Gastrocnemius medialis (tissue), 4 donors: ENCODE measurements around the gene WFDC9.

Source experiments
- POLR2A ChIP-seq, 2 donors: fragments of 450-650 bp; IDR thresholded peaks; one replicate each; pipeline ENCODE4 v1.6.1; 2017; ENCODE audit warnings: antibody characterized with exemption in 2 of 2, mild to moderate bottlenecking in 2 of 2, moderate library complexity in 2 of 2
- TF ChIP-seq, protein P1 (sequence below), 5 experiments: fragments of 450-650 bp in 3 of 5; fragments of 200-600 bp in 2 of 5; sonication (generic) in 2 of 5; IDR thresholded peaks in 4 of 5; conservative IDR thresholded peaks in 1 of 5; 1 replicate in 4 of 5; 2 replicates in 1 of 5; pipeline ENCODE4 v1.5.1; 2016 to 2019; ENCODE audit warnings: antibody characterized with exemption in 5 of 5, mild to moderate bottlenecking in 3 of 5, moderate library complexity in 3 of 5

DNA sequence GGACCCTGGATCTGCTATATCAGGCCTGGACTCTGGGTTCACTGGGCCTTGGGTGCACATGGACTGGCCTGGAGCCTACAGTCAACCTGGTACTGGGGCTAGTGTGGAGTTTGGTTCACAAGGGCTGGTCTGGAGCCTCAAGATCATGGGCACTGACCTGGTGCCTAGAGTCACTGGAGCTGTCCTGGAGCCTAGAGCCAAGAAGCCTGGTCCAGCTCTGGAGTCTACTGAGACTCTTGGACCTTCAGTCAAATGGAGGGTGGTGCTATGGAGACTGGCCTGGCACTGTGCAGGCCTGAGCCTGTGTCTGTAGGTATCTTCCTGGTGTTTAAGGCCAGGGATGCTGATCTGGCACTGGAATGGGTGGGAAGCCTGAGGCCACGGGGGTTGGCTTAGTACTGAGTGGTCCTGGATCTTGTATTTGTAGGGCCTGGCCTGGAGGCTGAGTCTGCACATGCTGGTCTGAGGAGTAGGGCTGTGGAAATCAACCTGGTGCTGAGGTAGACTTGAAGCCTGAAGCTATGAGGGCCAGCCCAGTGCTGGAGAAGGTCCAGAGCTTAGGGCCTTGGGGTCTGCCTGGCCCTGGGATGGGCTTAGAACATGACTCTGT is 16.5 kb upstream of the WFDC9 start:
- TF ChIP-seq, protein P1, sequence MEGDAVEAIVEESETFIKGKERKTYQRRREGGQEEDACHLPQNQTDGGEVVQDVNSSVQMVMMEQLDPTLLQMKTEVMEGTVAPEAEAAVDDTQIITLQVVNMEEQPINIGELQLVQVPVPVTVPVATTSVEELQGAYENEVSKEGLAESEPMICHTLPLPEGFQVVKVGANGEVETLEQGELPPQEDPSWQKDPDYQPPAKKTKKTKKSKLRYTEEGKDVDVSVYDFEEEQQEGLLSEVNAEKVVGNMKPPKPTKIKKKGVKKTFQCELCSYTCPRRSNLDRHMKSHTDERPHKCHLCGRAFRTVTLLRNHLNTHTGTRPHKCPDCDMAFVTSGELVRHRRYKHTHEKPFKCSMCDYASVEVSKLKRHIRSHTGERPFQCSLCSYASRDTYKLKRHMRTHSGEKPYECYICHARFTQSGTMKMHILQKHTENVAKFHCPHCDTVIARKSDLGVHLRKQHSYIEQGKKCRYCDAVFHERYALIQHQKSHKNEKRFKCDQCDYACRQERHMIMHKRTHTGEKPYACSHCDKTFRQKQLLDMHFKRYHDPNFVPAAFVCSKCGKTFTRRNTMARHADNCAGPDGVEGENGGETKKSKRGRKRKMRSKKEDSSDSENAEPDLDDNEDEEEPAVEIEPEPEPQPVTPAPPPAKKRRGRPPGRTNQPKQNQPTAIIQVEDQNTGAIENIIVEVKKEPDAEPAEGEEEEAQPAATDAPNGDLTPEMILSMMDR (IDR thresholded peaks at IDR 0.05 in 4 of 5, conservative IDR thresholded peaks at IDR 0.05 in 1 of 5) = no peak
- TF ChIP-seq POLR2A (IDR thresholded peaks at IDR 0.05) = no peak
